T-helper 2 cell treated with Interferon-gamma antibody and Interleukin-4, amounts not matched to agents 100 ng/mL and 5 ng/mL, for 36 hours (primary cell): ENCODE results near the gene PDZD8. TPM values are rescaled to one million over a fixed set of nuclear protein-coding genes. Genes with fewer than 3 reads are reported as not detected.
"Not testable (repeated sequence)": the region's sequence is repeated elsewhere in the genome, so short reads cannot be mapped to it uniquely, and the experiment has no call there.

Experiments used
- intact Hi-C: fragments of 100-400 bp; cut with micrococcal nuclease; formaldehyde crosslinking; loops from one replicate; pipeline ENCODE4 v1.15.1; 2023
- total RNA-seq: library from RNA; stranded (reverse); gene quantifications from 2 replicates; pipeline ENCODE4 v1.2.3, GENCODE V29; 2022

Gene PDZD8
- total RNA-seq, 1 donor from 2014 or later = 13.2 TPM

GRCh38 chr10:117352724-117353123, 22.5 kb downstream of the PDZD8 start:
- intact Hi-C loops = no loop called here

GRCh38 chr10:117351996-117352395, 23.2 kb downstream of the PDZD8 start:
- intact Hi-C loops = no loop called here

- intact Hi-C loops = no loop called here
These were observed 23.7 kb downstream of the PDZD8 start for GRCh38 chr10:117351558-117351957.

GRCh38 chr10:117350909-117351308, 24.3 kb downstream of the PDZD8 start:
- intact Hi-C loops = no loop called here

- intact Hi-C loops = no loop called here
These were observed 27.0 kb downstream of the PDZD8 start for GRCh38 chr10:117348236-117348635.

GRCh38 chr10:117346574-117346973, 28.7 kb downstream of the PDZD8 start:
- intact Hi-C loops = no loop called here

GRCh38 chr10:117345143-117345542, 30.1 kb downstream of the PDZD8 start:
- intact Hi-C loops = no loop called here

- intact Hi-C loops = no loop called here
These were observed 32.6 kb downstream of the PDZD8 start for GRCh38 chr10:117342641-117343040.

GRCh38 chr10:117341061-117341460, 34.2 kb downstream of the PDZD8 start:
- intact Hi-C loops = no loop called here

- intact Hi-C loops = no loop called here
These were observed 35.3 kb downstream of the PDZD8 start for GRCh38 chr10:117339979-117340378.

GRCh38 chr10:117339578-117339977, 35.7 kb downstream of the PDZD8 start:
- intact Hi-C loops = no loop called here

- intact Hi-C loops = no loop called here
These were observed 40.3 kb downstream of the PDZD8 start for GRCh38 chr10:117334926-117335325.

- intact Hi-C loops = no loop called here
These were observed 41.2 kb downstream of the PDZD8 start for GRCh38 chr10:117334066-117334465.

- intact Hi-C loops = no loop called here
These were observed 48.0 kb downstream of the PDZD8 start for GRCh38 chr10:117327262-117327661.

- intact Hi-C loops = no loop called here
These were observed 50.9 kb downstream of the PDZD8 start for GRCh38 chr10:117324367-117324766.

- intact Hi-C loops = no loop called here
These were observed 53.0 kb downstream of the PDZD8 start for GRCh38 chr10:117322260-117322659.

GRCh38 chr10:117320050-117320665, 55.1 kb downstream of the PDZD8 start:
- intact Hi-C loops = loop anchor here (1.0 kb wide), 1 partner anchor 103 kb away; no protein-coding TSS in a partner anchor

- intact Hi-C loops = no loop called here
These were observed 56.3 kb downstream of the PDZD8 start for GRCh38 chr10:117318909-117319308.

GRCh38 chr10:117316701-117317100, 58.5 kb downstream of the PDZD8 start:
- intact Hi-C loops = no loop called here

- intact Hi-C loops = no loop called here
These were observed 61.6 kb downstream of the PDZD8 start for GRCh38 chr10:117313641-117314040.

GRCh38 chr10:117312430-117312829, 62.8 kb downstream of the PDZD8 start:
- intact Hi-C loops = no loop called here

GRCh38 chr10:117311261-117311660, 64.0 kb downstream of the PDZD8 start:
- intact Hi-C loops = no loop called here

GRCh38 chr10:117306674-117307073, 68.6 kb downstream of the PDZD8 start:
- intact Hi-C loops = no loop called here

- intact Hi-C loops = not testable (repeated sequence)
These were observed 71.8 kb downstream of the PDZD8 start for GRCh38 chr10:117303451-117303850.
